Endothelial cell of umbilical vein (primary cell): ENCODE measurements around the gene CFAP97D1. TPM values are rescaled to one million over a fixed set of nuclear protein-coding genes. Genes with fewer than 3 reads are reported as not detected.

Experiments used
- BruUV-seq: library from RNA; stranded (reverse); fragments of 400-500 nt; replicated peaks from 2 replicates; lab custom pipeline; 2021; lab: Mats Ljungman, UMichigan
- CTCF ChIA-PET: fragments of 300-600, 350-600 bp; sonication (Branson Sonifier 250); formaldehyde crosslinking; loops from one replicate; lab custom pipeline; 2021; ENCODE audit warnings: antibody characterized with exemption, inconsistent platforms; lab: Charles Lee
- POLR2A ChIA-PET: fragments of 300-600, 350-600 bp; sonication (Branson Sonifier 250); formaldehyde crosslinking; loops from one replicate; lab custom pipeline; 2021; ENCODE audit warnings: antibody characterized with exemption, inconsistent platforms; lab: Charles Lee
- DNase-seq: peaks from one replicate; pipeline ENCODE4 v3.0.0-alpha.2; 2011; ENCODE audit warnings: low read depth, low spot score
- FAIRE-seq: peaks from 2 replicates; lab custom pipeline; 2011; peaks lifted over from hg19 to GRCh38; lab: Jason Lieb, UNC
- H2AFZ ChIP-seq: 2 replicates; pipeline ENCODE4 v1.6.0; 2012; ENCODE audit warnings: low read depth, low read length, control low read depth, inconsistent platforms
- H3K27ac ChIP-seq: 2 replicates; pipeline ENCODE4 v1.5.1; 2011; ENCODE audit warnings: low read depth, mild to moderate bottlenecking, control low read depth, low read length, moderate library complexity; ENCODE audit not compliant: insufficient read depth
- H3K27me3 ChIP-seq, 2 experiments: 2 replicates each; pipeline versions ENCODE4 v1.6.0 to v1.6.1; 2011; ENCODE audit warnings: low read length in 2 of 2, mixed read lengths in 1 of 2; ENCODE audit not compliant: control insufficient read depth in 2 of 2, insufficient read depth in 2 of 2
- H3K36me3 ChIP-seq, 2 experiments: 2 replicates in 1 of 2; 3 replicates in 1 of 2; pipeline ENCODE4 v1.5.1; 2011; ENCODE audit warnings: low read length in 2 of 2, mild to moderate bottlenecking in 1 of 2, moderate library complexity in 1 of 2; ENCODE audit not compliant: control insufficient read depth in 2 of 2, insufficient read depth in 2 of 2; ENCODE audit errors: extremely low read depth in 1 of 2
- H3K4me1 ChIP-seq: 3 replicates; pipeline ENCODE4 v1.5.1; 2011; ENCODE audit warnings: mild to moderate bottlenecking, low read length; ENCODE audit not compliant: control insufficient read depth, insufficient read depth; ENCODE audit errors: extremely low read depth
- H3K4me2 ChIP-seq: 2 replicates; pipeline ENCODE4 v1.6.1; 2011; ENCODE audit warnings: low read length, control low read depth, mixed read lengths; ENCODE audit not compliant: insufficient read depth
- H3K4me3 ChIP-seq, 3 experiments: fragments of 200-600 bp in 1 of 3; sonication (generic), shearing (Covaris generic) in 1 of 3; replicated peaks in 1 of 3; 2 replicates each; pipeline ENCODE4 v1.5.1; 2011 to 2016; ENCODE audit warnings: control low read depth in 3 of 3, low read length in 3 of 3, mild to moderate bottlenecking in 2 of 3, inconsistent platforms in 1 of 3, low read depth in 1 of 3, moderate library complexity in 1 of 3; ENCODE audit not compliant: insufficient read depth in 1 of 3
- H3K79me2 ChIP-seq: 2 replicates; pipeline ENCODE4 v1.6.0; 2012; ENCODE audit warnings: low read length, inconsistent platforms; ENCODE audit not compliant: control insufficient read depth, insufficient read depth
- H3K9ac ChIP-seq: replicated peaks from 2 replicates; pipeline ENCODE3; 2011; ENCODE audit warnings: low read length, control low read depth; ENCODE audit not compliant: insufficient read depth; ENCODE audit errors: extremely low read depth
- H3K9me1 ChIP-seq: replicated peaks from 3 replicates; pipeline ENCODE4 v1.6.0; 2011; ENCODE audit warnings: mild to moderate bottlenecking, low read length; ENCODE audit not compliant: control insufficient read depth, insufficient read depth; ENCODE audit errors: extremely low read depth
- H3K9me3 ChIP-seq: replicated peaks from 2 replicates; pipeline ENCODE4 v1.5.1; 2012; ENCODE audit warnings: low read length, inconsistent platforms; ENCODE audit not compliant: control insufficient read depth, insufficient read depth
- H4K20me1 ChIP-seq: replicated peaks from 2 replicates; pipeline ENCODE3; 2011; ENCODE audit warnings: mild to moderate bottlenecking, low read length; ENCODE audit not compliant: control insufficient read depth, insufficient read depth; ENCODE audit errors: extremely low read depth
- CTCF ChIP-seq, 2 donors: IDR thresholded peaks; 1 replicate in 1 of 2; 2 replicates in 1 of 2; pipeline ENCODE4 v1.5.1; 2011; ENCODE audit warnings: low read length in 2 of 2, mild to moderate bottlenecking in 2 of 2, moderate library complexity in 2 of 2, control low read depth in 1 of 2, inconsistent platforms in 1 of 2, low read depth in 1 of 2; ENCODE audit not compliant: insufficient read depth in 1 of 2; ENCODE audit errors: extremely low read depth in 1 of 2
- EZH2 ChIP-seq: IDR thresholded peaks from 2 replicates; pipeline ENCODE4 v1.6.1; 2012; ENCODE audit warnings: borderline replicate concordance, low read depth, mild to moderate bottlenecking, moderate library complexity, low read length, inconsistent platforms; ENCODE audit not compliant: severe bottlenecking
- FOS ChIP-seq: IDR thresholded peaks from 2 replicates; pipeline ENCODE4 v1.6.1; 2011; ENCODE audit warnings: mild to moderate bottlenecking, low read length, moderate library complexity, borderline replicate concordance; ENCODE audit not compliant: insufficient read depth
- GATA2 ChIP-seq: IDR thresholded peaks from 2 replicates; pipeline ENCODE4 v1.7.0; 2011; ENCODE audit warnings: low read depth, mild to moderate bottlenecking, moderate library complexity, mixed read lengths, low read length; ENCODE audit not compliant: insufficient read length, insufficient read depth
- JUN ChIP-seq: IDR thresholded peaks from 2 replicates; pipeline ENCODE4 v1.6.1; 2011; ENCODE audit warnings: borderline replicate concordance, low read depth; ENCODE audit not compliant: insufficient read length, insufficient read depth
- MAX ChIP-seq: IDR thresholded peaks from 2 replicates; pipeline ENCODE4 v1.6.1; 2011; ENCODE audit not compliant: insufficient read depth, insufficient read length
- MYC ChIP-seq: IDR thresholded peaks from one replicate; pipeline ENCODE4 v1.6.1; 2011; ENCODE audit warnings: mild to moderate bottlenecking, low read depth, low read length
- POLR2A ChIP-seq: IDR thresholded peaks from 2 replicates; pipeline ENCODE4 v1.6.1; 2012; ENCODE audit warnings: low read depth, mild to moderate bottlenecking, control low read depth, low read length
- POLR2AphosphoS5 ChIP-seq: IDR thresholded peaks from 2 replicates; pipeline ENCODE4 v1.6.1; 2012; ENCODE audit warnings: low read depth, mild to moderate bottlenecking, control low read depth, low read length, moderate library complexity; ENCODE audit not compliant: insufficient read depth
- dilution Hi-C: fragments of 300-500 bp; cut with MboI; formaldehyde crosslinking; loops from one replicate; pipeline ENCODE4 v1.15.0; 2019; ENCODE audit warnings: low sequenced_read_pairs; ENCODE audit not compliant: extremely low pct_ligation_motif_present
- intact Hi-C: fragments of 100-400 bp; cut with micrococcal nuclease; formaldehyde crosslinking; loops from one replicate; pipeline ENCODE4 v1.10.0; 2022
- polyA plus RNA-seq, 4 experiments: library from polyadenylated mRNA; depleted of rRNA in 3 of 4; stranded (reverse) in 3 of 4; unstranded in 1 of 4; fragments of >200 nt; gene quantifications; 2 replicates each; pipeline versions ENCODE4 v1.2.1 to v1.2.3, GENCODE V29; 2011 to 2012; ENCODE audit warnings: missing spikeins in 1 of 4
- total RNA-seq: library from RNA; stranded (reverse); gene quantifications from 2 replicates; pipeline ENCODE4 v1.2.3, GENCODE V29; 2021

Gene CFAP97D1
- total and polyA plus RNA-seq, 2 donors (not counting 3 experiments of a cell fraction or from before 2014, with no cell fraction given), result not detected

DNA sequence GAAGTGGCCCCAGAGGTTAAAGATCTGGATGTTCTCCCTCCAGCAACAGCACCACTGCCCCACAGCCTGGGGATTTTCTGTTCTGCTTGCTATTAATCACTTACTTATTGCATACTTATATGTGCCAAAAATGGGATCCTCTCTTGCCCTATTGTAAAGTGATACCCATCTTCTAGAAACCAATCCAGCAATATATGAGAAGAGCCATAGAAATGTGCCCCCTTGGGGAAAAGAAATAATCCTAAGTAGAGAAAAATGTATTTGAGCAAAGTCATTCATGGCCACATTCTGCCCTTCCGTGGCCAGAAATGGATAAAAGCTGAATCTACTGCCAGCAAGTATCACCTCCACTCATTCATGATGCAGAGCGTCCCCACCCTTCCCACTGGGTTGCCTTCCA, 42.5 kb upstream of the CFAP97D1 start:
- ChIA-PET POLR2A (no interaction called here), CTCF (interaction anchor here (1.6 kb wide), 1 partner anchor 28 kb away, joined by 4 read pairs; no protein-coding TSS in a partner anchor)
- no peaks in the 10 kb centered on the region for H4K20me1 ChIP-seq
- no TSS peak for BruUV-seq
- no peak overlapping the region for H2AFZ ChIP-seq
- H3K4me2 ChIP-seq, result no peak overlapping the region
- H3K4me3 ChIP-seq, result no peak overlapping the region
- dilution Hi-C loops, result no loop called here
- no peaks in the 10 kb centered on the region for H3K79me2 ChIP-seq
- no peak overlapping the region for H3K27ac ChIP-seq
- TF ChIP-seq MYC, result no peak
- TF ChIP-seq FOS, result no peak
- TF ChIP-seq POLR2AphosphoS5, result no peak
- TF ChIP-seq EZH2, result no peak
- TF ChIP-seq JUN, result no peak
- TF ChIP-seq GATA2, result no peak
- H3K9me1 ChIP-seq, result no peaks in the 10 kb centered on the region
- H3K27me3 ChIP-seq, result peaks cover 2 to 3% of the 10 kb centered on the region in 2 experiments
- intact Hi-C loops, result no loop called here
- H3K9me3 ChIP-seq, result no peaks in the 10 kb centered on the region
- FAIRE-seq, result no peak
- no peaks in the 10 kb centered on the region for H3K36me3 ChIP-seq
- DNase-seq, result no peak
- no peak overlapping the region for H3K9ac ChIP-seq
- no peaks in the 10 kb centered on the region for H3K4me1 ChIP-seq

DNA sequence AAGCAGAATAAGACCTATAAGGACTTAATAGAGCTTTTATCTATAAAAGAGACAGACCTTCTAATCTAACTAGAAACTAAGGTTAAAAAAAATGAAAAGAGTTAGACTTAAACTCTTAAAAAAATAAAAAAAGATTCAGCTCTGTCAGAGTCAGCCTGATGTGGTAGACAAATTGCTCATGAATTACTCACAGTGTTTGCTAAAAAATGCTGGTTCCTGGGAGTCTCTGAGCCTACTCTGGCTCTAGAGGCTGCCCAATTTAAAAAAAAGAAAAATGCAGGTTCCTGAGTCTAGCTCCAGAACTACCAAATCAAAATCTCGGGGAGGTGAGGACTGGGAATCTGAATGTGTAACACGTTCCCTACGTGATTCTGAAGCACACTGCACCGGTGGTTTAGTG, 39.7 kb upstream of the CFAP97D1 start:
- no peak overlapping the region for H3K4me2 ChIP-seq
- BruUV-seq, result no TSS peak

More for the DNA sequence above, 39.7 kb upstream of the CFAP97D1 start:
- FAIRE-seq (no peak), DNase-seq (no peak)
- Histone ChIP-seq H3K4me3 (no peak overlapping the region), H4K20me1 (no peaks in the 10 kb centered on the region), H3K36me3 (no peaks in the 10 kb centered on the region), H3K27me3 (peaks cover under 1 to 3% of the 10 kb centered on the region in 2 experiments), H3K9me1 (no peaks in the 10 kb centered on the region), H3K27ac (no peak overlapping the region), H3K79me2 (no peaks in the 10 kb centered on the region), H3K9ac (no peak overlapping the region), H3K4me1 (no peaks in the 10 kb centered on the region), H3K9me3 (no peaks in the 10 kb centered on the region), H2AFZ (no peak overlapping the region)
- dilution Hi-C loops (no loop called here), intact Hi-C loops (no loop called here)
- POLR2A ChIA-PET, result no interaction called here
- TF ChIP-seq POLR2A (no peak), MAX (no peak), MYC (no peak), GATA2 (no peak), CTCF (IDR thresholded peaks at IDR 0.05; ENCODE audit: extremely low read depth in 1 of 2, insufficient read depth in 1 of 2, low read depth in 1 of 2, low read length in 2 of 2) (no peak), FOS (no peak), POLR2AphosphoS5 (no peak), JUN (no peak), EZH2 (no peak)
- CTCF ChIA-PET, result interaction anchor here (0.8 to 1.2 kb wide), 6 partner anchors 9 to 67 kb away, joined by 3 to 4 read pairs (median 3); no protein-coding TSS in a partner anchor
